KG1 (cell line): ENCODE measurements around the gene WDPCP.
"Not testable (repeated sequence)": the region's sequence is repeated elsewhere in the genome, so short reads cannot be mapped to it uniquely, and the experiment has no call there.

ENCODE experiments used
- DNase-seq: peaks from one replicate; lab custom pipeline; 2025; lab: John Stamatoyannopoulos, UW

WDPCP gene

GRCh38 chr2:63249161-63249560 is 339.1 kb downstream of the WDPCP start:
- no peak for DNase-seq

GRCh38 chr2:63242747-63243146 is 345.5 kb downstream of the WDPCP start:
- no peak for DNase-seq

GRCh38 chr2:63225964-63226686 is 362.2 kb downstream of the WDPCP start:
- DNase-seq, result no peak

GRCh38 chr2:63218800-63219526 is 369.3 kb downstream of the WDPCP start:
- DNase-seq, result no peak

GRCh38 chr2:63195310-63195709 is 393.0 kb downstream of the WDPCP start:
- DNase-seq, result no peak

- no peak for DNase-seq
These were observed 394.1 kb downstream of the WDPCP start for GRCh38 chr2:63194175-63194574.

GRCh38 chr2:63192889-63193774 is 395.1 kb downstream of the WDPCP start:
- DNase-seq, result no peak

- no peak for DNase-seq
These were observed 395.9 kb downstream of the WDPCP start for GRCh38 chr2:63192169-63192888.

- no peak for DNase-seq
These were observed 399.3 kb downstream of the WDPCP start for GRCh38 chr2:63189026-63189425.

- DNase-seq, result no peak
These were observed 401.9 kb downstream of the WDPCP start for GRCh38 chr2:63186331-63186730.

GRCh38 chr2:63163161-63163820 is 425.0 kb downstream of the WDPCP start:
- no peak for DNase-seq

- no peak for DNase-seq
These were observed 429.0 kb downstream of the WDPCP start for GRCh38 chr2:63159262-63159661.

- DNase-seq, result not testable (repeated sequence)
These were observed 451.6 kb downstream of the WDPCP start for GRCh38 chr2:63136683-63137082.

- DNase-seq, result no peak
These were observed 456.3 kb downstream of the WDPCP start for GRCh38 chr2:63132020-63132419.

- DNase-seq, result no peak
These were observed 457.1 kb downstream of the WDPCP start for GRCh38 chr2:63131196-63131595.

GRCh38 chr2:63127594-63127993 is 460.7 kb downstream of the WDPCP start:
- no peak for DNase-seq

- no peak for DNase-seq
These were observed 463.4 kb downstream of the WDPCP start for GRCh38 chr2:63124850-63125249.

GRCh38 chr2:63124218-63124617 is 464.1 kb downstream of the WDPCP start:
- no peak for DNase-seq

GRCh38 chr2:63122921-63123320 is 465.4 kb downstream of the WDPCP start:
- DNase-seq, result no peak

GRCh38 chr2:63121055-63121834 is 467.0 kb downstream of the WDPCP start:
- DNase-seq, result no peak

- no peak for DNase-seq
These were observed 469.5 kb downstream of the WDPCP start for GRCh38 chr2:63118821-63119220.
